Epithelial cell of prostate (primary cell): Measurements from ENCODE around the gene GSE1.

Source experiments
- DNase-seq: peaks from one replicate; pipeline ENCODE4 v3.0.0-alpha.2; 2011; ENCODE audit warnings: low read depth, low spot score
- H3K27ac ChIP-seq: fragments of 450-650 bp; 2 replicates; pipeline ENCODE4 v1.5.1; 2017; ENCODE audit warnings: mild to moderate bottlenecking

GSE1 gene

GRCh38 chr16:85573696-85574641, 39.2 kb upstream of the GSE1 start:
- H3K27ac ChIP-seq = no peak overlapping the region

GRCh38 chr16:85574672-85575475, 38.2 kb upstream of the GSE1 start:
- no peak for DNase-seq
- H3K27ac ChIP-seq = no peak overlapping the region

More at GRCh38 chr16:85573696-85574641, 39.2 kb upstream of the GSE1 start:
- no peak for DNase-seq

- H3K27ac ChIP-seq = no peak overlapping the region
- DNase-seq = no peak
These were observed 37.2 kb upstream of the GSE1 start for GRCh38 chr16:85575920-85576319.

GRCh38 chr16:85576944-85577343, 36.2 kb upstream of the GSE1 start:
- no peak for DNase-seq
- no peak overlapping the region for H3K27ac ChIP-seq

GRCh38 chr16:85577899-85578598, 35.1 kb upstream of the GSE1 start:
- H3K27ac ChIP-seq = no peak overlapping the region
- no peak for DNase-seq

GRCh38 chr16:85578599-85578948, 34.5 kb upstream of the GSE1 start:
- no peak overlapping the region for H3K27ac ChIP-seq
- no peak for DNase-seq

GRCh38 chr16:85579191-85579590, 33.9 kb upstream of the GSE1 start:
- DNase-seq = no peak
- no peak overlapping the region for H3K27ac ChIP-seq

- no peak overlapping the region for H3K27ac ChIP-seq
- DNase-seq = no peak
These were observed 33.1 kb upstream of the GSE1 start for GRCh38 chr16:85579923-85580580.

- DNase-seq = no peak
- H3K27ac ChIP-seq = no peak overlapping the region
These were observed 32.4 kb upstream of the GSE1 start for GRCh38 chr16:85580684-85581083.

GRCh38 chr16:85582229-85582991, 30.7 kb upstream of the GSE1 start:
- H3K27ac ChIP-seq = no peak overlapping the region
- DNase-seq = no peak

- DNase-seq = no peak
These were observed 29.5 kb upstream of the GSE1 start for GRCh38 chr16:85583491-85584181.

GRCh38 chr16:85584267-85584666, 28.9 kb upstream of the GSE1 start:
- no peak overlapping the region for H3K27ac ChIP-seq
- DNase-seq = no peak

More at GRCh38 chr16:85583491-85584181, 29.5 kb upstream of the GSE1 start:
- H3K27ac ChIP-seq = no peak overlapping the region

- no peak for DNase-seq
- H3K27ac ChIP-seq = no peak overlapping the region
These were observed 28.3 kb upstream of the GSE1 start for GRCh38 chr16:85584819-85585282.

GRCh38 chr16:85585711-85586110, 27.4 kb upstream of the GSE1 start:
- no peak for DNase-seq
- no peak overlapping the region for H3K27ac ChIP-seq

- no peak for DNase-seq
These were observed 26.6 kb upstream of the GSE1 start for GRCh38 chr16:85586380-85587104.

GRCh38 chr16:85587762-85588556, 25.2 kb upstream of the GSE1 start:
- DNase-seq = no peak
- no peak overlapping the region for H3K27ac ChIP-seq

More at GRCh38 chr16:85586380-85587104, 26.6 kb upstream of the GSE1 start:
- no peak overlapping the region for H3K27ac ChIP-seq
